H1 (cell line): Measurements from ENCODE around the gene RHBDF1. TPM values are rescaled to one million over a fixed set of nuclear protein-coding genes. Genes with fewer than 3 reads are reported as not detected.

ENCODE experiments used
- ASH2L ChIP-seq: fragments of 200-600, 300-600 bp; sonication (generic); IDR thresholded peaks from one replicate; pipeline ENCODE4 v1.7.1; 2017; ENCODE audit warnings: low read length
- BACH1 ChIP-seq: IDR thresholded peaks from 2 replicates; pipeline ENCODE4 v1.6.1; 2012; ENCODE audit warnings: low read length, improper control_type of control experiment
- EP300 ChIP-seq, 2 experiments: IDR thresholded peaks; 1 replicate in 1 of 2; 2 replicates in 1 of 2; pipeline ENCODE4 v1.6.1; 2011 to 2012; ENCODE audit warnings: low read depth in 2 of 2, low read length in 2 of 2, mild to moderate bottlenecking in 2 of 2, borderline replicate concordance in 1 of 2, inconsistent platforms in 1 of 2, moderate library complexity in 1 of 2
- HDAC2 ChIP-seq, 2 experiments: fragments of 300-600 bp in 1 of 2; sonication (generic) in 1 of 2; IDR thresholded peaks; 2 replicates each; pipeline ENCODE4 v1.6.1; 2011 to 2012; ENCODE audit warnings: low read depth in 2 of 2, low read length in 2 of 2, mild to moderate bottlenecking in 2 of 2, moderate library complexity in 2 of 2, borderline replicate concordance in 1 of 2, inconsistent platforms in 1 of 2
- HDAC6 ChIP-seq: IDR thresholded peaks from one replicate; pipeline ENCODE4 v1.7.1; 2012; ENCODE audit warnings: low read depth, mild to moderate bottlenecking, inconsistent platforms, low read length, moderate library complexity
- SIN3A ChIP-seq, 2 experiments: IDR thresholded peaks in 1 of 2; conservative IDR thresholded peaks in 1 of 2; 2 replicates each; pipeline ENCODE4 v1.6.1; 2011 to 2012; ENCODE audit warnings: low read length in 2 of 2, improper control_type of control experiment in 1 of 2, low read depth in 1 of 2, mild to moderate bottlenecking in 1 of 2
- SIRT6 ChIP-seq: IDR thresholded peaks from one replicate; pipeline ENCODE4 v1.7.1; 2012; ENCODE audit warnings: low read length, inconsistent platforms
- TAF1 ChIP-seq: IDR thresholded peaks from 2 replicates; pipeline ENCODE4 v1.6.1; 2011; ENCODE audit warnings: mild to moderate bottlenecking, low read depth, low read length
- YY1 ChIP-seq: IDR thresholded peaks from 2 replicates; pipeline ENCODE4 v1.6.1; 2011; ENCODE audit warnings: low read depth, mild to moderate bottlenecking, low read length
- polyA plus RNA-seq, 7 experiments: library from polyadenylated mRNA; depleted of rRNA in 3 of 7; stranded (reverse) in 5 of 7; unstranded in 2 of 7; fragments of >200 nt in 5 of 7; fragments of 200-250 nt in 2 of 7; gene quantifications; 1 replicate in 5 of 7; 2 replicates in 1 of 7; 4 replicates in 1 of 7; pipeline versions ENCODE4 v1.2.1 to v1.2.3, GENCODE V29; 2011 to 2013; ENCODE audit warnings: missing spikeins in 2 of 7, mixed read lengths in 2 of 7
- total RNA-seq: library from RNA; stranded (reverse); fragmentation: NEBNext Ultra II Directional; extraction: Animal tissue kit (Norgen Biotek cat#: 25700); gene quantifications from 2 replicates; pipeline ENCODE4 v1.2.1, GENCODE V29; 2021
- TF ChIP-seq, protein P1 (sequence below): fragments of 300-600 bp; sonication (generic); IDR thresholded peaks from 2 replicates; pipeline ENCODE4 v1.7.1; 2012; ENCODE audit warnings: low read length, moderate library complexity, mild to moderate bottlenecking, inconsistent platforms; ENCODE audit not compliant: insufficient replicate concordance
- TF ChIP-seq, protein P2 (sequence below): IDR thresholded peaks from 2 replicates; pipeline ENCODE4 v1.6.1; 2012; ENCODE audit warnings: inconsistent platforms

The RHBDF1 gene
- total and polyA plus RNA-seq, 2 of the 8 experiments (the other 6 are each of a cell fraction or from before 2014, with no cell fraction given): 37.4 to 51.6 TPM

DNA sequence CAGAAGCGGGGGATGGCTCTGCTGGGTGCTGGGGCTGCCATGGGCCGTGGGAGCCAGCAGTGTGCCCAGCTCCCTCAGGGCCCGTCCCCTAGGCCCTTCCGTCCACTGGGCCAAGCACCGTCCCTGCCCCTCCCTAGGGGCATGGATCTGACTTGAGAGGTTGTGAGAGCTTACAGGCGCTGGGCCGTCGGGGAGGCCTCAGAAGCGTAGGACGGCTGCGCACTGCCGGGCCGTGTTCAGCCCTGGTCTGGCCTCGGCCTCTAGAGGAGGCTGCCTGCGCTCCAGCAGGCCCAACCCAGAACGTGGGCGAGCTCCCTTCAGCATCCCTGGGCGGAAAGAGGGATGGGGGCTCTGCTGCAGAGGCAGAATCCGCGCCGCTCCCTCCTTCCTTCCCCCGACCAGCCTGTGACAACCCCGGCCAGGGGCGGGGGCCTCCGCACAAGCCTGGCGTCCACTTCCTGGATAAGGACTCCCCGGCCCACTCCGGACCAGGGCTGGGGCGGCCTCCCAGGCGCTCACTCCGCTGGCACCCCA, 4.9 kb upstream of the RHBDF1 start (continued):
- TF ChIP-seq, protein P1, sequence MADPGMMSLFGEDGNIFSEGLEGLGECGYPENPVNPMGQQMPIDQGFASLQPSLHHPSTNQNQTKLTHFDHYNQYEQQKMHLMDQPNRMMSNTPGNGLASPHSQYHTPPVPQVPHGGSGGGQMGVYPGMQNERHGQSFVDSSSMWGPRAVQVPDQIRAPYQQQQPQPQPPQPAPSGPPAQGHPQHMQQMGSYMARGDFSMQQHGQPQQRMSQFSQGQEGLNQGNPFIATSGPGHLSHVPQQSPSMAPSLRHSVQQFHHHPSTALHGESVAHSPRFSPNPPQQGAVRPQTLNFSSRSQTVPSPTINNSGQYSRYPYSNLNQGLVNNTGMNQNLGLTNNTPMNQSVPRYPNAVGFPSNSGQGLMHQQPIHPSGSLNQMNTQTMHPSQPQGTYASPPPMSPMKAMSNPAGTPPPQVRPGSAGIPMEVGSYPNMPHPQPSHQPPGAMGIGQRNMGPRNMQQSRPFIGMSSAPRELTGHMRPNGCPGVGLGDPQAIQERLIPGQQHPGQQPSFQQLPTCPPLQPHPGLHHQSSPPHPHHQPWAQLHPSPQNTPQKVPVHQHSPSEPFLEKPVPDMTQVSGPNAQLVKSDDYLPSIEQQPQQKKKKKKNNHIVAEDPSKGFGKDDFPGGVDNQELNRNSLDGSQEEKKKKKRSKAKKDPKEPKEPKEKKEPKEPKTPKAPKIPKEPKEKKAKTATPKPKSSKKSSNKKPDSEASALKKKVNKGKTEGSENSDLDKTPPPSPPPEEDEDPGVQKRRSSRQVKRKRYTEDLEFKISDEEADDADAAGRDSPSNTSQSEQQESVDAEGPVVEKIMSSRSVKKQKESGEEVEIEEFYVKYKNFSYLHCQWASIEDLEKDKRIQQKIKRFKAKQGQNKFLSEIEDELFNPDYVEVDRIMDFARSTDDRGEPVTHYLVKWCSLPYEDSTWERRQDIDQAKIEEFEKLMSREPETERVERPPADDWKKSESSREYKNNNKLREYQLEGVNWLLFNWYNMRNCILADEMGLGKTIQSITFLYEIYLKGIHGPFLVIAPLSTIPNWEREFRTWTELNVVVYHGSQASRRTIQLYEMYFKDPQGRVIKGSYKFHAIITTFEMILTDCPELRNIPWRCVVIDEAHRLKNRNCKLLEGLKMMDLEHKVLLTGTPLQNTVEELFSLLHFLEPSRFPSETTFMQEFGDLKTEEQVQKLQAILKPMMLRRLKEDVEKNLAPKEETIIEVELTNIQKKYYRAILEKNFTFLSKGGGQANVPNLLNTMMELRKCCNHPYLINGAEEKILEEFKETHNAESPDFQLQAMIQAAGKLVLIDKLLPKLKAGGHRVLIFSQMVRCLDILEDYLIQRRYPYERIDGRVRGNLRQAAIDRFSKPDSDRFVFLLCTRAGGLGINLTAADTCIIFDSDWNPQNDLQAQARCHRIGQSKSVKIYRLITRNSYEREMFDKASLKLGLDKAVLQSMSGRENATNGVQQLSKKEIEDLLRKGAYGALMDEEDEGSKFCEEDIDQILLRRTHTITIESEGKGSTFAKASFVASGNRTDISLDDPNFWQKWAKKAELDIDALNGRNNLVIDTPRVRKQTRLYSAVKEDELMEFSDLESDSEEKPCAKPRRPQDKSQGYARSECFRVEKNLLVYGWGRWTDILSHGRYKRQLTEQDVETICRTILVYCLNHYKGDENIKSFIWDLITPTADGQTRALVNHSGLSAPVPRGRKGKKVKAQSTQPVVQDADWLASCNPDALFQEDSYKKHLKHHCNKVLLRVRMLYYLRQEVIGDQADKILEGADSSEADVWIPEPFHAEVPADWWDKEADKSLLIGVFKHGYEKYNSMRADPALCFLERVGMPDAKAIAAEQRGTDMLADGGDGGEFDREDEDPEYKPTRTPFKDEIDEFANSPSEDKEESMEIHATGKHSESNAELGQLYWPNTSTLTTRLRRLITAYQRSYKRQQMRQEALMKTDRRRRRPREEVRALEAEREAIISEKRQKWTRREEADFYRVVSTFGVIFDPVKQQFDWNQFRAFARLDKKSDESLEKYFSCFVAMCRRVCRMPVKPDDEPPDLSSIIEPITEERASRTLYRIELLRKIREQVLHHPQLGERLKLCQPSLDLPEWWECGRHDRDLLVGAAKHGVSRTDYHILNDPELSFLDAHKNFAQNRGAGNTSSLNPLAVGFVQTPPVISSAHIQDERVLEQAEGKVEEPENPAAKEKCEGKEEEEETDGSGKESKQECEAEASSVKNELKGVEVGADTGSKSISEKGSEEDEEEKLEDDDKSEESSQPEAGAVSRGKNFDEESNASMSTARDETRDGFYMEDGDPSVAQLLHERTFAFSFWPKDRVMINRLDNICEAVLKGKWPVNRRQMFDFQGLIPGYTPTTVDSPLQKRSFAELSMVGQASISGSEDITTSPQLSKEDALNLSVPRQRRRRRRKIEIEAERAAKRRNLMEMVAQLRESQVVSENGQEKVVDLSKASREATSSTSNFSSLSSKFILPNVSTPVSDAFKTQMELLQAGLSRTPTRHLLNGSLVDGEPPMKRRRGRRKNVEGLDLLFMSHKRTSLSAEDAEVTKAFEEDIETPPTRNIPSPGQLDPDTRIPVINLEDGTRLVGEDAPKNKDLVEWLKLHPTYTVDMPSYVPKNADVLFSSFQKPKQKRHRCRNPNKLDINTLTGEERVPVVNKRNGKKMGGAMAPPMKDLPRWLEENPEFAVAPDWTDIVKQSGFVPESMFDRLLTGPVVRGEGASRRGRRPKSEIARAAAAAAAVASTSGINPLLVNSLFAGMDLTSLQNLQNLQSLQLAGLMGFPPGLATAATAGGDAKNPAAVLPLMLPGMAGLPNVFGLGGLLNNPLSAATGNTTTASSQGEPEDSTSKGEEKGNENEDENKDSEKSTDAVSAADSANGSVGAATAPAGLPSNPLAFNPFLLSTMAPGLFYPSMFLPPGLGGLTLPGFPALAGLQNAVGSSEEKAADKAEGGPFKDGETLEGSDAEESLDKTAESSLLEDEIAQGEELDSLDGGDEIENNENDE: no peak
- TF ChIP-seq SIN3A (conservative IDR thresholded peaks at IDR 0.05 in 1 of 2, IDR thresholded peaks at IDR 0.05 in 1 of 2; ENCODE audit: low read depth in 1 of 2, low read length in 2 of 2) (no peak), HDAC6 (no peak), EP300 (IDR thresholded peaks at IDR 0.05; ENCODE audit: borderline replicate concordance in 1 of 2, low read depth in 2 of 2, low read length in 2 of 2) (no peak), BACH1 (no peak), SIRT6 (no peak), HDAC2 (IDR thresholded peaks at IDR 0.05; ENCODE audit: borderline replicate concordance in 1 of 2, low read depth in 2 of 2, low read length in 2 of 2) (no peak), ASH2L (no peak), YY1 (no peak), TAF1 (0 out of 2 replicates have a peak, but pooled peaks have one; percentile 15)
- TF ChIP-seq, protein P2, sequence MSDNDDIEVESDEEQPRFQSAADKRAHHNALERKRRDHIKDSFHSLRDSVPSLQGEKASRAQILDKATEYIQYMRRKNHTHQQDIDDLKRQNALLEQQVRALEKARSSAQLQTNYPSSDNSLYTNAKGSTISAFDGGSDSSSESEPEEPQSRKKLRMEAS: peak; percentile 63
